Thyroid gland (tissue), 4 donors: ENCODE data around the gene L3MBTL4.

Experiments
- CTCF ChIP-seq, 6 experiments: fragments of 200-600 bp in 3 of 6; fragments of 450-650 bp in 3 of 6; sonication (generic) in 3 of 6; IDR thresholded peaks; one replicate each; pipeline ENCODE4 v1.5.1; 2016 to 2019; ENCODE audit warnings: antibody characterized with exemption in 6 of 6, mild to moderate bottlenecking in 2 of 6, inconsistent platforms in 1 of 6, moderate library complexity in 1 of 6
- POLR2A ChIP-seq, 2 donors: fragments of 450-650 bp; IDR thresholded peaks; one replicate each; pipeline ENCODE4 v1.6.1; 2017; ENCODE audit warnings: antibody characterized with exemption in 2 of 2, mild to moderate bottlenecking in 2 of 2, moderate library complexity in 1 of 2

- TF ChIP-seq CTCF (IDR thresholded peaks at IDR 0.05) (no peak), POLR2A (IDR thresholded peaks at IDR 0.05) (no peak)
Observed at GRCh38 chr18:6409933-6410332, 4.8 kb downstream of the L3MBTL4 start.
